K562 (cell line): ENCODE measurements around the gene MSANTD4. TPM values are rescaled to one million over a fixed set of nuclear protein-coding genes. Genes with fewer than 3 reads are reported as not detected.

Source experiments
- ATAC-seq: fragments of 200-7000 bp; cut with Tn5 transposase; 3 replicates; pipeline ENCODE4 v1.9.1; 2020; ENCODE audit warnings: moderate library complexity
- BruUV-seq: library from RNA; stranded (reverse); fragments of 400-500 nt; replicated peaks from 2 replicates; lab custom pipeline; 2021; lab: Mats Ljungman, UMichigan
- CTCF ChIA-PET: fragments of 300-600 bp; formaldehyde crosslinking; extraction: SDS; loops from one replicate; lab custom pipeline; 2021; ENCODE audit warnings: low intra/inter-chr PET ratio; lab: Yijun Ruan, JAX
- POLR2A ChIA-PET: fragments of 300-600, 350-650 bp; sonication (Branson Sonifier 250); formaldehyde crosslinking; extraction: SDS; loops from one replicate; lab custom pipeline; 2021; ENCODE audit warnings: antibody characterized with exemption, inconsistent platforms; lab: Yijun Ruan, JAX
- DNase-seq, 4 experiments: peaks; one replicate each; pipeline versions ENCODE4 v3.0.0 to v3.0.0-alpha.2; 2011 to 2018; ENCODE audit warnings: low spot score in 3 of 4, mixed read lengths in 3 of 4; ENCODE audit errors: extremely low read depth in 1 of 4
- FAIRE-seq: peaks from 2 replicates; lab custom pipeline; 2011; peaks lifted over from hg19 to GRCh38; lab: Jason Lieb, UNC
- H2AFZ ChIP-seq: 2 replicates; pipeline ENCODE4 v1.6.0; 2011; ENCODE audit warnings: low read depth, low read length, control low read depth, inconsistent platforms
- H3K27ac ChIP-seq: fragments of 200-600 bp; 3 replicates; pipeline ENCODE4 v1.8.0; 2011; ENCODE audit warnings: low read depth, mild to moderate bottlenecking, control low read depth, inconsistent platforms, low read length, moderate library complexity, mixed read lengths; ENCODE audit errors: extremely low read depth
- H3K27me3 ChIP-seq, 2 experiments: fragments of 300-600 bp in 1 of 2; 2 replicates in 1 of 2; 3 replicates in 1 of 2; pipeline versions ENCODE4 v1.6.0 to v1.8.0; 2011; ENCODE audit warnings: inconsistent platforms in 2 of 2, low read length in 2 of 2, mild to moderate bottlenecking in 1 of 2, mixed read lengths in 1 of 2, moderate library complexity in 1 of 2; ENCODE audit not compliant: control insufficient read depth in 2 of 2, insufficient read depth in 2 of 2
- H3K36me3 ChIP-seq: fragments of 300-600 bp; 3 replicates; pipeline ENCODE4 v1.8.0; 2011; ENCODE audit warnings: mild to moderate bottlenecking, low read length, inconsistent platforms; ENCODE audit not compliant: control insufficient read depth, insufficient read depth
- H3K4me1 ChIP-seq, 2 experiments: fragments of 200-600 bp in 1 of 2; replicated peaks in 1 of 2; 2 replicates in 1 of 2; 3 replicates in 1 of 2; pipeline versions ENCODE4 v1.5.1 to v1.8.0; 2011; ENCODE audit warnings: inconsistent platforms in 2 of 2, low read length in 2 of 2, mild to moderate bottlenecking in 1 of 2, mixed read lengths in 1 of 2, moderate library complexity in 1 of 2; ENCODE audit not compliant: control insufficient read depth in 2 of 2, insufficient read depth in 2 of 2
- H3K4me2 ChIP-seq: 2 replicates; pipeline ENCODE4 v1.6.1; 2011; ENCODE audit warnings: low read length, control low read depth, inconsistent platforms, mixed read lengths; ENCODE audit not compliant: insufficient read depth
- H3K4me3 ChIP-seq: fragments of 200-600 bp; sonication (generic), shearing (Covaris generic); 2 replicates; pipeline ENCODE4 v1.5.1; 2016; ENCODE audit warnings: control low read depth, inconsistent platforms
- H3K79me2 ChIP-seq: fragments of 200-600 bp; 3 replicates; pipeline ENCODE4 v1.8.0; 2011; ENCODE audit warnings: low read length, inconsistent platforms; ENCODE audit not compliant: control insufficient read depth, insufficient read depth
- H3K9ac ChIP-seq, 2 experiments: 2 replicates each; pipeline versions ENCODE4 v1.6.0 to v1.6.1; 2011; ENCODE audit warnings: low read depth in 2 of 2, low read length in 2 of 2, control low read depth in 1 of 2, inconsistent platforms in 1 of 2, mild to moderate bottlenecking in 1 of 2, mixed read lengths in 1 of 2; ENCODE audit not compliant: insufficient read depth in 1 of 2
- H3K9me1 ChIP-seq: one replicate; pipeline ENCODE4 v1.6.0; 2011; ENCODE audit warnings: inconsistent platforms, mild to moderate bottlenecking, low read length, moderate library complexity; ENCODE audit not compliant: control insufficient read depth, insufficient read depth
- H3K9me3 ChIP-seq: replicated peaks from 2 replicates; pipeline ENCODE4 v1.5.1; 2011; ENCODE audit warnings: low read depth, low read length, inconsistent platforms; ENCODE audit not compliant: control insufficient read depth, insufficient read depth
- H4K20me1 ChIP-seq: replicated peaks from 2 replicates; pipeline ENCODE4 v1.6.1; 2011; ENCODE audit warnings: low read length, inconsistent platforms, mixed read lengths; ENCODE audit not compliant: control insufficient read depth, insufficient read depth
- ATF1 ChIP-seq, 2 experiments: fragments of 450-650 bp in 1 of 2; IDR thresholded peaks; 2 replicates each; pipeline ENCODE4 v1.6.1; 2016; ENCODE audit warnings: missing compliant biosample characterization in 1 of 2, missing genetic modification characterization in 1 of 2
- CEBPB ChIP-seq: fragments of 450-650 bp; IDR thresholded peaks from 2 replicates; pipeline ENCODE4 v1.6.1; 2016; ENCODE audit warnings: missing genetic modification characterization, missing compliant biosample characterization
- CXXC5 ChIP-seq: fragments of 250-450 bp; sonication (Bioruptor Pico); IDR thresholded peaks from 2 replicates; pipeline ENCODE4 v1.8.0; 2022; ENCODE audit warnings: inconsistent platforms, mild to moderate bottlenecking, moderate library complexity
- FOXK2 ChIP-seq, 2 experiments: fragments of 450-650 bp; IDR thresholded peaks in 1 of 2; conservative IDR thresholded peaks in 1 of 2; 2 replicates each; pipeline ENCODE4 v1.6.1; 2016; ENCODE audit warnings: low read depth in 2 of 2, mild to moderate bottlenecking in 1 of 2
- GABPB1 ChIP-seq: sonication (generic); formaldehyde crosslinking; IDR thresholded peaks from 2 replicates; pipeline ENCODE4 v1.8.0; 2022; ENCODE audit warnings: mild to moderate bottlenecking, missing genetic modification reagents
- IRF2 ChIP-seq: sonication (generic); formaldehyde crosslinking; IDR thresholded peaks from 2 replicates; pipeline ENCODE4 v1.8.1; 2022; ENCODE audit warnings: mild to moderate bottlenecking, missing genetic modification reagents
- LCOR ChIP-seq: sonication (generic); formaldehyde crosslinking; IDR thresholded peaks from 2 replicates; pipeline ENCODE4 v1.8.0; 2022; ENCODE audit warnings: mild to moderate bottlenecking, missing genetic modification reagents
- LEF1 ChIP-seq: fragments of 450-650 bp; IDR thresholded peaks from 2 replicates; pipeline ENCODE4 v1.6.1; 2016; ENCODE audit warnings: mild to moderate bottlenecking
- MAZ ChIP-seq, 2 experiments: fragments of 450-650 bp in 1 of 2; sonication (generic) in 1 of 2; formaldehyde crosslinking; IDR thresholded peaks in 1 of 2; conservative IDR thresholded peaks in 1 of 2; 2 replicates each; pipeline versions ENCODE4 v1.4.0 to v1.5.0; 2020; ENCODE audit warnings: mild to moderate bottlenecking in 1 of 2, missing genetic modification reagents in 1 of 2
- NKRF ChIP-seq: fragments of 450-650 bp; IDR thresholded peaks from 2 replicates; pipeline ENCODE4 v1.6.1; 2016; ENCODE audit warnings: borderline replicate concordance
- RBM39 ChIP-seq: fragments of 200-400 bp; formaldehyde crosslinking; optimal IDR thresholded peaks from 2 replicates; pipeline ENCODE3; 2018; ENCODE audit warnings: low read depth, low read length
- RCOR1 ChIP-seq, 2 experiments: IDR thresholded peaks; 2 replicates each; pipeline ENCODE4 v1.6.1; 2012; ENCODE audit warnings: low read depth in 2 of 2, low read length in 2 of 2, borderline replicate concordance in 1 of 2, improper control_type of control experiment in 1 of 2
- SRSF7 ChIP-seq: fragments of 200-400 bp; formaldehyde crosslinking; optimal IDR thresholded peaks from 2 replicates; pipeline ENCODE3; 2017; ENCODE audit warnings: mild to moderate bottlenecking, low read depth, low read length
- TAF1 ChIP-seq: IDR thresholded peaks from 2 replicates; pipeline ENCODE4 v1.6.1; 2011; ENCODE audit warnings: mild to moderate bottlenecking, low read length, moderate library complexity; ENCODE audit not compliant: insufficient read depth, control insufficient read depth, severe bottlenecking; ENCODE audit errors: extremely low read depth
- XRCC3 ChIP-seq: fragments of 450-650 bp; IDR thresholded peaks from 2 replicates; pipeline ENCODE4 v1.6.1; 2017; ENCODE audit warnings: mild to moderate bottlenecking, moderate library complexity
- ZBTB8A ChIP-seq: fragments of 450-650 bp; IDR thresholded peaks from 2 replicates; pipeline ENCODE4 v1.6.1; 2018; ENCODE audit warnings: mild to moderate bottlenecking, moderate library complexity; ENCODE audit not compliant: partially characterized antibody
- ZNF280A ChIP-seq: fragments of 450-650 bp; IDR thresholded peaks from 2 replicates; pipeline ENCODE4 v1.6.1; 2018; ENCODE audit warnings: mild to moderate bottlenecking, low read depth; ENCODE audit not compliant: partially characterized antibody
- ZNF76 ChIP-seq: fragments of 250-450 bp; sonication (Bioruptor Pico); IDR thresholded peaks from 2 replicates; pipeline ENCODE4 v1.4.0; 2020; ENCODE audit warnings: mild to moderate bottlenecking, moderate library complexity, borderline replicate concordance
- WGBS: fragments of 100-300 bp; shearing (Covaris generic); methylation state at CpG from one replicate; pipeline ENCODE4 v1.1.6; 2016; ENCODE audit warnings: low coverage, mixed read lengths; ENCODE audit not compliant: insufficient coverage; ENCODE audit errors: missing lambda C conversion rate; 5-methylcytosine and 5-hydroxymethylcytosine counted together
- in situ Hi-C: fragments of 300-500 bp; cut with MboI; formaldehyde crosslinking; loops from 4 replicates; pipeline ENCODE4 v1.15.0; 2018; ENCODE audit warnings: inconsistent platforms, mixed read lengths
- intact Hi-C: fragments of 100-400 bp; cut with micrococcal nuclease; formaldehyde crosslinking; loops from 2 replicates; pipeline ENCODE4 v1.14.2; 2022
- polyA plus RNA-seq, 8 experiments: library from polyadenylated mRNA; depleted of rRNA in 4 of 8; stranded (reverse) in 5 of 8; unstranded in 3 of 8; fragments of >200 nt; fragmentation: Nextera tagmentation in 2 of 8; fragmentation: Illumina TruSeq in 1 of 8; extraction: Ambion mirVana in 2 of 8; extraction: Trizol in 1 of 8; gene quantifications; 2 replicates each; pipeline versions ENCODE4 v1.2.1 to v1.2.3, GENCODE V29; 2011 to 2014; ENCODE audit warnings: inconsistent platforms in 1 of 8, missing spikeins in 1 of 8
- total RNA-seq, 7 experiments: library from RNA; depleted of rRNA in 6 of 7; stranded (reverse); fragments of >200 nt in 6 of 7; fragmentation: Illumina TruSeq in 2 of 7; extraction: Trizol in 2 of 7; gene quantifications; 2 replicates each; pipeline versions ENCODE4 v1.2.1 to v1.2.3, GENCODE V29; 2011 to 2021; ENCODE audit warnings: low replicate concordance in 1 of 7

MSANTD4 gene
- total and polyA plus RNA-seq, 9 of the 15 experiments (the other 6 are each of a cell fraction or from before 2014, with no cell fraction given): 5.0 to 16.4 (median 10.2) TPM

GRCh38 chr11:105960252-105961245, 61.5 kb downstream of the MSANTD4 start:
- ChIA-PET CTCF (no interaction called here), POLR2A (interaction anchor here (0.7 to 1.3 kb wide), 3 partner anchors 10 to 27 kb away, joined by 3 read pairs; no protein-coding TSS in a partner anchor)
- peak overlapping the region; percentile 73 for H3K4me2 ChIP-seq
- DNase-seq (peak; percentile 8 to 51 (median 14)), FAIRE-seq (no peak), ATAC-seq (peak; percentile 84)
- H3K79me2 ChIP-seq: no peaks in the 10 kb centered on the region
- in situ Hi-C loops: no loop called here
- no peak overlapping the region for H3K27ac ChIP-seq
- no peaks in the 10 kb centered on the region for H3K9me3 ChIP-seq
- no peaks in the 10 kb centered on the region for H3K4me1 ChIP-seq
- peak overlapping the region; percentile 41 for H3K4me3 ChIP-seq
- H2AFZ ChIP-seq: peak overlapping the region; percentile 93
- no peaks in the 10 kb centered on the region for H3K27me3 ChIP-seq
- WGBS: under 1% methylated on average over 21 of the region's 22 CpGs
- no peaks in the 10 kb centered on the region for H3K9me1 ChIP-seq
- no TSS peak for BruUV-seq
- no peaks in the 10 kb centered on the region for H3K36me3 ChIP-seq
- H3K9ac ChIP-seq: peak overlapping the region; percentile 34 to 81; a peak in 3 of 4 replicates
- no peaks in the 10 kb centered on the region for H4K20me1 ChIP-seq
- intact Hi-C loops: no loop called here
- TF ChIP-seq ZNF280A: no peak
- TF ChIP-seq CEBPB (tag): peak; percentile 79
- TF ChIP-seq RCOR1 (IDR thresholded peaks at IDR 0.05; ENCODE audit: borderline replicate concordance in 1 of 2, low read depth in 2 of 2, low read length in 2 of 2): no peak
- TF ChIP-seq LCOR (CRISPR knock-in tag): no peak
- no peak for TF ChIP-seq GABPB1 (CRISPR knock-in tag)
- TF ChIP-seq SRSF7: no peak
- peak; percentile 29; the same call in 1 of the 2 replicates for TF ChIP-seq LEF1
- TF ChIP-seq CXXC5 (CRISPR knock-in tag): peak; percentile 12; the same call in 1 of the 2 replicates
- TF ChIP-seq NKRF: no peak
- no peak for TF ChIP-seq ZBTB8A
- no peak for TF ChIP-seq TAF1
- TF ChIP-seq ZNF76 (CRISPR knock-in tag): no peak
- TF ChIP-seq RBM39: no peak
- no peak for TF ChIP-seq ATF1 (CRISPR knock-in tag; IDR thresholded peaks at IDR 0.05)
- peak; percentile 45 for TF ChIP-seq ATF1 (tag; IDR thresholded peaks at IDR 0.05)
- no peak for TF ChIP-seq XRCC3
- TF ChIP-seq IRF2: no peak
- 0 out of 4 replicates have a peak, but pooled peaks of 1 of the 2 experiments have one; percentile 46 for TF ChIP-seq MAZ (CRISPR knock-in tag; conservative IDR thresholded peaks at IDR 0.05 in 1 of 2, IDR thresholded peaks at IDR 0.05 in 1 of 2)
- no peak for TF ChIP-seq FOXK2 (conservative IDR thresholded peaks at IDR 0.05 in 1 of 2, IDR thresholded peaks at IDR 0.05 in 1 of 2; ENCODE audit: low read depth in 2 of 2)
